Left renal pelvis (tissue), 4 donors: ENCODE results near the gene U2AF1. TPM values are rescaled to one million over a fixed set of nuclear protein-coding genes. Genes with fewer than 3 reads are reported as not detected.

ENCODE experiments used
- polyA plus RNA-seq, 4 donors: library from polyadenylated mRNA; unstranded; fragments of 120-200 nt; gene quantifications; one replicate each; pipeline ENCODE4 v1.2.1, GENCODE V29; 2013; ENCODE audit not compliant: insufficient read length in 4 of 4

Gene U2AF1
- polyA plus RNA-seq, 4 donors = 25.6 to 85.9 (median 36.5) TPM

Other genes with a start within 250 kb of the U2AF1 start
- 10 to 100 TPM in 2 of 4 donors, 1 to 10 TPM in 2; 7.1 to 15.4 (median 10.3) TPM for gene WDR4, start 228.0 kb downstream of the U2AF1 start, polyA plus RNA-seq
- 10 to 100 TPM; 31.2 to 44.1 (median 38.7) TPM for gene NDUFV3, start 214.3 kb downstream of the U2AF1 start, polyA plus RNA-seq
- 1 to 10 TPM in 1 of 4 donors, under 1 TPM in 3; 0.29 to 1.2 (median 0.50) TPM for gene ERVH48-1, start 181.9 kb downstream of the U2AF1 start, polyA plus RNA-seq
- gene PKNOX1, start 133.0 kb downstream of the U2AF1 start, polyA plus RNA-seq = 10 to 100 TPM; 20.7 to 29.6 (median 25.6) TPM
- gene CBS, start 31.7 kb downstream of the U2AF1 start, polyA plus RNA-seq = 10 to 100 TPM in 3 of 4 donors, 1 to 10 TPM in 1; 3.6 to 57.5 (median 29.7) TPM
- not detected for gene CRYAA, start 61.4 kb upstream of the U2AF1 start, polyA plus RNA-seq